Measurements from ENCODE around the gene FIBIN. TPM values are rescaled to one million over a fixed set of nuclear protein-coding genes. Genes with fewer than 3 reads are reported as not detected.

Gene FIBIN
- not detected for total RNA-seq

- ATAC-seq (ENCODE audit: low read depth): no peak
- no peaks in the 10 kb centered on the region for H3K36me3 Mint-ChIP-seq
- H3K27ac Mint-ChIP-seq: no peak within 1 kb of the TSS
- POLR2A ChIA-PET: no interaction called here
- H3K27me3 Mint-ChIP-seq: no peaks in the 10 kb centered on the region
- no peaks in the 10 kb centered on the region for H3K4me1 Mint-ChIP-seq
- DNase-seq: no peak
- H3K4me3 Mint-ChIP-seq: no peak within 1 kb of the TSS
- H3K9me3 Mint-ChIP-seq: no peaks in the 10 kb centered on the region
Observed at GRCh38 chr11:26993965-26994457, at the start of gene FIBIN. Gene FIBIN (plus strand): TSS chr11:26994112. CDS start chr11:26994527, 415 bp downstream.

GRCh38 chr11:26944866-26945664 lies 48.8 kb upstream of the FIBIN start:
- no peaks in the 10 kb centered on the region for H3K4me1 Mint-ChIP-seq
- POLR2A ChIA-PET: no interaction called here
- DNase-seq: no peak
- no peaks in the 10 kb centered on the region for H3K36me3 Mint-ChIP-seq
- H3K27me3 Mint-ChIP-seq: no peaks in the 10 kb centered on the region
- H3K9me3 Mint-ChIP-seq: peaks cover 4% of the 10 kb centered on the region
- no peak overlapping the region for H3K4me3 Mint-ChIP-seq
- H3K27ac Mint-ChIP-seq: no peak overlapping the region
- no peak for ATAC-seq (ENCODE audit: low read depth)

GRCh38 chr11:26946257-26946716 lies 47.6 kb upstream of the FIBIN start:
- POLR2A ChIA-PET: no interaction called here

GRCh38 chr11:26947379-26947844 lies 46.5 kb upstream of the FIBIN start:
- H3K36me3 Mint-ChIP-seq: no peaks in the 10 kb centered on the region
- H3K9me3 Mint-ChIP-seq: no peaks in the 10 kb centered on the region
- no peak for DNase-seq
- H3K27ac Mint-ChIP-seq: no peak overlapping the region
- no peak overlapping the region for H3K4me3 Mint-ChIP-seq
- POLR2A ChIA-PET: no interaction called here
- no peak for ATAC-seq (ENCODE audit: low read depth)
- no peaks in the 10 kb centered on the region for H3K27me3 Mint-ChIP-seq
- H3K4me1 Mint-ChIP-seq: no peaks in the 10 kb centered on the region

More at GRCh38 chr11:26946257-26946716, 47.6 kb upstream of the FIBIN start:
- ATAC-seq (ENCODE audit: low read depth) (no peak), DNase-seq (no peak)
- Mint-ChIP-seq H3K4me1 (no peaks in the 10 kb centered on the region), H3K4me3 (no peak overlapping the region), H3K27ac (no peak overlapping the region), H3K36me3 (no peaks in the 10 kb centered on the region), H3K27me3 (no peaks in the 10 kb centered on the region), H3K9me3 (peaks cover 2% of the 10 kb centered on the region)

- Mint-ChIP-seq H3K27me3 (no peaks in the 10 kb centered on the region), H3K4me3 (no peak overlapping the region), H3K36me3 (no peaks in the 10 kb centered on the region), H3K27ac (no peak overlapping the region), H3K9me3 (no peaks in the 10 kb centered on the region), H3K4me1 (no peaks in the 10 kb centered on the region)
- POLR2A ChIA-PET: no interaction called here
- ATAC-seq (ENCODE audit: low read depth): no peak
- no peak for DNase-seq
Observed at GRCh38 chr11:26947904-26948639, 45.8 kb upstream of the FIBIN start.

- Mint-ChIP-seq H3K4me3 (no peak overlapping the region), H3K9me3 (no peaks in the 10 kb centered on the region), H3K27ac (no peak overlapping the region), H3K27me3 (no peaks in the 10 kb centered on the region), H3K36me3 (no peaks in the 10 kb centered on the region), H3K4me1 (no peaks in the 10 kb centered on the region)
- ATAC-seq (ENCODE audit: low read depth): no peak
- POLR2A ChIA-PET: no interaction called here
- no peak for DNase-seq
Observed at GRCh38 chr11:26948881-26949280, 45.0 kb upstream of the FIBIN start.

- POLR2A ChIA-PET: no interaction called here
- Mint-ChIP-seq H3K36me3 (no peaks in the 10 kb centered on the region), H3K4me3 (no peak overlapping the region), H3K27me3 (no peaks in the 10 kb centered on the region), H3K9me3 (no peaks in the 10 kb centered on the region), H3K27ac (no peak overlapping the region), H3K4me1 (no peaks in the 10 kb centered on the region)
- DNase-seq: no peak
- no peak for ATAC-seq (ENCODE audit: low read depth)
Observed at GRCh38 chr11:26949846-26950245, 44.1 kb upstream of the FIBIN start.

- ATAC-seq (ENCODE audit: low read depth) (no peak), DNase-seq (no peak)
- H3K27ac Mint-ChIP-seq: no peak overlapping the region
- H3K4me3 Mint-ChIP-seq: no peak overlapping the region
- POLR2A ChIA-PET: no interaction called here
- H3K36me3 Mint-ChIP-seq: no peaks in the 10 kb centered on the region
- H3K9me3 Mint-ChIP-seq: no peaks in the 10 kb centered on the region
- H3K27me3 Mint-ChIP-seq: no peaks in the 10 kb centered on the region
- no peaks in the 10 kb centered on the region for H3K4me1 Mint-ChIP-seq
Observed at GRCh38 chr11:26950260-26950719, 43.6 kb upstream of the FIBIN start.

- Mint-ChIP-seq H3K4me1 (no peaks in the 10 kb centered on the region), H3K27me3 (no peaks in the 10 kb centered on the region), H3K27ac (no peak overlapping the region), H3K36me3 (no peaks in the 10 kb centered on the region), H3K4me3 (no peak overlapping the region), H3K9me3 (no peaks in the 10 kb centered on the region)
- POLR2A ChIA-PET: no interaction called here
- no peak for DNase-seq
- no peak for ATAC-seq (ENCODE audit: low read depth)
Observed at GRCh38 chr11:26951809-26952515, 42.0 kb upstream of the FIBIN start.

GRCh38 chr11:26953770-26954392 lies 40.0 kb upstream of the FIBIN start:
- DNase-seq (no peak), ATAC-seq (ENCODE audit: low read depth) (no peak)
- Mint-ChIP-seq H3K4me1 (no peaks in the 10 kb centered on the region), H3K4me3 (no peak overlapping the region), H3K27ac (no peak overlapping the region), H3K36me3 (no peaks in the 10 kb centered on the region), H3K27me3 (no peaks in the 10 kb centered on the region), H3K9me3 (no peaks in the 10 kb centered on the region)
- POLR2A ChIA-PET: no interaction called here

GRCh38 chr11:26958005-26958701 lies 35.8 kb upstream of the FIBIN start:
- no peak for ATAC-seq (ENCODE audit: low read depth)
- no peak for DNase-seq
- POLR2A ChIA-PET: no interaction called here
- H3K36me3 Mint-ChIP-seq: no peaks in the 10 kb centered on the region
- H3K27me3 Mint-ChIP-seq: no peaks in the 10 kb centered on the region
- H3K4me1 Mint-ChIP-seq: no peaks in the 10 kb centered on the region
- no peaks in the 10 kb centered on the region for H3K9me3 Mint-ChIP-seq
- H3K4me3 Mint-ChIP-seq: no peak overlapping the region
- H3K27ac Mint-ChIP-seq: no peak overlapping the region

- POLR2A ChIA-PET: no interaction called here
- ATAC-seq (ENCODE audit: low read depth) (no peak), DNase-seq (no peak)
- Mint-ChIP-seq H3K36me3 (no peaks in the 10 kb centered on the region), H3K4me1 (no peaks in the 10 kb centered on the region), H3K4me3 (no peak overlapping the region), H3K9me3 (no peaks in the 10 kb centered on the region), H3K27ac (no peak overlapping the region), H3K27me3 (no peaks in the 10 kb centered on the region)
Observed at GRCh38 chr11:26958702-26959049, 35.2 kb upstream of the FIBIN start.

- H3K27me3 Mint-ChIP-seq: no peaks in the 10 kb centered on the region
- H3K27ac Mint-ChIP-seq: no peak overlapping the region
- no peak overlapping the region for H3K4me3 Mint-ChIP-seq
- H3K36me3 Mint-ChIP-seq: no peaks in the 10 kb centered on the region
- DNase-seq (no peak), ATAC-seq (ENCODE audit: low read depth) (no peak)
- peaks cover 3% of the 10 kb centered on the region for H3K9me3 Mint-ChIP-seq
- POLR2A ChIA-PET: no interaction called here
- no peaks in the 10 kb centered on the region for H3K4me1 Mint-ChIP-seq
Observed at GRCh38 chr11:26960281-26960680, 33.6 kb upstream of the FIBIN start.
